A549 treated with Mapracorat at 1 μM for 4 hours (cell line): ENCODE data around the gene ST8SIA1. TPM values are rescaled to one million over a fixed set of nuclear protein-coding genes. Genes with fewer than 3 reads are reported as not detected.

Experiments
- total RNA-seq: library from RNA; stranded (reverse); fragments of 200-300 nt; extraction: Qiagen RNA extraction; gene quantifications from 5 replicates; pipeline ENCODE4 v1.2.3, GENCODE V29; 2022

Gene ST8SIA1
- 0.24 TPM in 1 of 5 replicates, not detected in the others for total RNA-seq

GRCh38 chr12:22334410-22335100, at the start of gene ST8SIA1:
Gene ST8SIA1, minus strand, starts transcription at chr12:22334707. Its CDS starts 475 bp downstream, at chr12:22334232.

Other genes with a start within 250 kb of the ST8SIA1 start
- 11.2 to 13.0 TPM (median 12.6 TPM) in 5 replicates for gene C2CD5, start 209.8 kb upstream of the ST8SIA1 start, total RNA-seq